ENCODE measurements around the gene ATP13A3.

Gene ATP13A3

GRCh38 chr3:194397757-194398312 lies 89.0 kb downstream of the ATP13A3 start:
- TF ChIP-seq, protein P1, sequence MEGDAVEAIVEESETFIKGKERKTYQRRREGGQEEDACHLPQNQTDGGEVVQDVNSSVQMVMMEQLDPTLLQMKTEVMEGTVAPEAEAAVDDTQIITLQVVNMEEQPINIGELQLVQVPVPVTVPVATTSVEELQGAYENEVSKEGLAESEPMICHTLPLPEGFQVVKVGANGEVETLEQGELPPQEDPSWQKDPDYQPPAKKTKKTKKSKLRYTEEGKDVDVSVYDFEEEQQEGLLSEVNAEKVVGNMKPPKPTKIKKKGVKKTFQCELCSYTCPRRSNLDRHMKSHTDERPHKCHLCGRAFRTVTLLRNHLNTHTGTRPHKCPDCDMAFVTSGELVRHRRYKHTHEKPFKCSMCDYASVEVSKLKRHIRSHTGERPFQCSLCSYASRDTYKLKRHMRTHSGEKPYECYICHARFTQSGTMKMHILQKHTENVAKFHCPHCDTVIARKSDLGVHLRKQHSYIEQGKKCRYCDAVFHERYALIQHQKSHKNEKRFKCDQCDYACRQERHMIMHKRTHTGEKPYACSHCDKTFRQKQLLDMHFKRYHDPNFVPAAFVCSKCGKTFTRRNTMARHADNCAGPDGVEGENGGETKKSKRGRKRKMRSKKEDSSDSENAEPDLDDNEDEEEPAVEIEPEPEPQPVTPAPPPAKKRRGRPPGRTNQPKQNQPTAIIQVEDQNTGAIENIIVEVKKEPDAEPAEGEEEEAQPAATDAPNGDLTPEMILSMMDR (IDR thresholded peaks at IDR 0.05) = no peak

GRCh38 chr3:194396859-194397756 lies 89.7 kb downstream of the ATP13A3 start:
- TF ChIP-seq, protein P1 (IDR thresholded peaks at IDR 0.05) = no peak

DNA sequence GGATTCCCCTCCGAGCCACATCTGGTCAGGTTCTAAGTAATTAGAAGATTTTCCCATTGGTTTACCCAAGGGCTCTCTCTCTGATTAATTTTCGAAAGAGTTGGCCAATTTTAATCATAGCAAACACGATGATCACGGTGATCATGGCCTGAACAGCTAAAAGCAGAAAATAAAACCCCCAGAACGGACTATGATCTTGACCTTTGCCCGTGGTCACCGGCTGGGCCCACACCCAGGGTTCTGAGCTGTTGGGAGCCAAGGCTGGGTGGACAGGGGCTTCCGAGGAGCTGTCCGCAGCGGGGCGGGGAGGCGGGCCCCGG lies 90.3 kb downstream of the ATP13A3 start:
- TF ChIP-seq, protein P1 (IDR thresholded peaks at IDR 0.05) = no peak

DNA sequence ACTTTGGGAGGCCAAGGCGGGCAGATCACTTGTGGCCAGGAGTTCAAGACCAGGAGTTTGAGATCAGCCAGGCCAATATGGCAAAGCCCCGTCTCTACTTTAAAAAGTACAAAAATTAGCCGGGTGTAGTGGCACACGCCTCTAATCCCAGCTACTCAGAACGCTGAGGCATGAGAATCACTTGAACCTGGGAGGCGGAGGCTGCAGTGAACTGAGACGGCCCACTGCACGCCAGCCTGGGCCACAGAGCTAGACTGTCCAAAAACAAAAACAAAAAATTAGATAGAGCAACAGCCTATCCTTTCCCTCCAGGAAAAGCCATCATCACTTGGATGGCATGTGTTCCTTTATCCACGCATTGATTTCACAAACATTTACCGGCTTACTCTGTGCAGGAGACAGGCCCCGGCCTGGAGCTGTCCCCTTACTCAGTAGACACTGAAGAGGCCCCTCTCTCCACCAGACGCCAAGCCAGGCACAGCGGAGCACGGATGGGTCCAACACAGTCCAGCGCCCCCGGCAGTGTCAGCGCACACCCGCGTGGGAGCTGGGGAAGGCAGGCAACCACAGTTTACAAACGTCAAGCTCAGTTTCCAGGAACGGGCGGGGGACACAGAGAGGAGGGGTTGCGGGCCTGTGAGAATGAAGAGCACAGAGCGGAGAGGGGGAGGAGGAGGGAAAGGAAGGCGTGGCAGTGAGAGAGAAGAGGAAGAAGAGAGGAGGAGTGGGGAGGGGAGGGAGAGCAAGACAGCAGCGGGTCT lies 90.8 kb downstream of the ATP13A3 start:
- TF ChIP-seq, protein P1 (IDR thresholded peaks at IDR 0.05) = no peak

DNA sequence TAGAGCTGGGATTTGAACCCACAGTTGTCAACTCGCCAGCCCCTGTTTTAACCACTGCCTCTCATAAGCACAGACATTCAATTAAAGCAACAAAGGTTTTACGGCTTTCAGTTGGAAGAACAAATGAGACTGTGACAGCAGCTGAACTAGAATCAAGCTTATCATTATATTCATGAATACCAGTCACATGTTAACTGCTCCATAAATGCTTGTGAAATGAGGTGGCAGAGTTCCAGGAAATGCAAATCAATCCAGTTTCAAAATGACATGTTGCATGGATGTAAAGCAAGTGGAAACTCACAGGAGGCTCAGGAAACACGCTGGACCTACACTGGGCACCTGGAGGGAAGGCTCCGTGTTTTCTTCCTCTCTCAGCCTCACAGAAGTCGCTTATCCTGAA lies 91.6 kb downstream of the ATP13A3 start:
- TF ChIP-seq, protein P1 (IDR thresholded peaks at IDR 0.05) = no peak

DNA sequence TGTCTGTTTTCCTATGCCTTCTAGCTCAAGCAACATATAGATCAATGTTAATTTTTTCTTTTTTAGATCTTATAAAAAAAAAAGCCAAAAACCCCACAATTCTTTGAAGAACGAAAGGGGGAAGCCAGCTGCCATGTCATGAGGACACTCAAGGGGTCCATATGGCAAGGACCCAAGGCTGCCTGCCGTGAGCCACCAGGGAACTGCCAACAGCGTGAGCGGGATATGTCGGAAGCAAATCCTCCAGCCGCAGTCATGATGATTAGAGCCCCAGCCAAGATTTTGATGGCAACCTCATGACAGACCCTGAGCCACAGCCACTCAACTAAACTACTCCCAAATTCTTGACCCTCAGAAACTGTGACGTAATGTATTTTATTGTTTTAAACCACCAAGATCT lies 94.2 kb downstream of the ATP13A3 start:
- TF ChIP-seq, protein P1 (IDR thresholded peaks at IDR 0.05) = no peak

DNA sequence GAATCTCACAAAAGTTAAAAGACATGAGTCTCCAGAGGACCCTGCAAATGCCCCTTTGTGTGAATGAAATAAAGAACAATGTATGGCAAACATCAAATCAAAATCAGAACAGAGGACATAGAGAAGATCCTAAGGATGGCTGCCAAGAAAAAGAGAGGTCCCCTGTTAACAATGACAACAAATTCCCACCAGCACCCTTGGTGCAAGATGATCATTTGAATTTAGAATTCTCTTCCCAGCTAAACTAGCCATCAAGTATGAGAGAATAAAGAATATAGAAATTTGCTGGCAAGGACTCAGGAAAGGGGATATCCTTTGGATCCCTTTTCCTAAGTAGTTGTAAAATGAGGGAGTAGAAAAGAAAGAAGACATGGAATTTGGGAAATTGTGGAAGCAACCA lies 96.0 kb downstream of the ATP13A3 start:
- TF ChIP-seq, protein P1 (IDR thresholded peaks at IDR 0.05) = no peak

Measured in LNCAP (cell line).